ENCODE data around the gene TMEM151B. TPM values are rescaled to one million over a fixed set of nuclear protein-coding genes. Genes with fewer than 3 reads are reported as not detected.

The TMEM151B gene
- total and polyA plus RNA-seq, 9 of the 15 experiments (the other 6 are each of a cell fraction or from before 2014, with no cell fraction given): not detected

DNA sequence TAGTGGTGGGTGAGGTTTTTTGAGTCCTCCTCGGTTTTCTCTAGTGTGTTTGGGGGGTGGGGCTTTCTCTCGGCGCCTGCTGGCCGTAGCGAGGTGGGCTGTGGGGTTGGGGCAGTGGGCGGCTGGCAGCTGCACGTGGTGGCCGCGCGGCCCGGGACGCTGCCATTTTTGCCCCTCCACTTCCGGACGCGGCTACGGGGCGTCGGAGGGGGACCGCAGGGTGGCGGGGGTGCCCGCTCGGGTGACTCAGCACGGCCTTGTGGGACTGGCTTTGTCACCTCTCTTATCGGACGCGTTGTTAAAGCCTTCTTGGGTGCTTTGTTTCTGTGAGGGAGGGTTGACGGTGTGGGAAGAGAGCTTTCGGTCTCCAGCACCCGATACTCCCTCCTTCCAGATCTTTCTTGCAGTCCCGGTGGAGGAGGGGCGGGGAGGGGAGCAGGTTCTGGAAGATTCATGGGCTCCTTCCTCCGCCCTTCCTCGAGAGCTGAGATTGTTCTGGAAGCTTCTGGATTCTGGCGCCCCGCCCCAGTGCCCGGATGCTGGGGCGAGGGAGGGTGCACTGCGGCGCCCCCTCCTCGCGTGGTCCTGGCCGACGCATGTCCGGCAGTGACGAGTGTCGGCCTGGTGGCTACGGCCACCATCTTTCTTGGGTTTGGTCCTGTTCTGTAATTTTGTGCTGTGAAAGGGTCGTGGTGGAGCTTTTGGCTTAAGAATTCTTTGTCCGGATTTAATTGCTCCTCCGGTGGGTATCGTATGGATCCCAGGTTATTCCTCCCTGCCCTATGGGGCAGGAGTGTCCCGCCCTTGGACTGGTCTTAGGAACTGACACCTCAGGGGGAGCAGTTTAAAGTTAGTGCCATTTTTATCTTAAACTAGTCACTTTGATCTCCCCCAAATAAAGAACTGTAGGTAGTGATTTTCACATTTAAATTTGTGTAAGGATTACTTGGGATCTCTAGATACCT, 22.6 kb upstream of the TMEM151B start (continued):
- TF ChIP-seq NR2C2 (CRISPR knock-in tag; IDR thresholded peaks at IDR 0.05) (no peak; the same call in 1 of the 2 replicates), NR2C2 (tag; IDR thresholded peaks at IDR 0.05) (peak; percentile 62; the same call in 1 of the 2 replicates), ZBTB17 (CRISPR knock-in tag; IDR thresholded peaks at IDR 0.05) (peak; percentile 86), ETS2 (tag; IDR thresholded peaks at IDR 0.05; ENCODE audit: borderline replicate concordance, poor library complexity, severe bottlenecking) (no peak), ZNF77 (CRISPR knock-in tag; IDR thresholded peaks at IDR 0.05) (no peak), ZNF511 (CRISPR knock-in tag; IDR thresholded peaks at IDR 0.05) (peak; percentile 5; the same call in 1 of the 2 replicates), GABPA (tag; conservative IDR thresholded peaks at IDR 0.05; ENCODE audit: low read depth) (peak; percentile 93), PHB2 (IDR thresholded peaks at IDR 0.05; ENCODE audit: low read depth) (no peak), CHCHD3 (CRISPR knock-in tag; IDR thresholded peaks at IDR 0.05) (no peak), PATZ1 (CRISPR knock-in tag; IDR thresholded peaks at IDR 0.05; ENCODE audit: borderline replicate concordance) (no peak; the same call in 1 of the 2 replicates), KDM4B (IDR thresholded peaks at IDR 0.05; ENCODE audit: borderline replicate concordance in 2 of 2, low read depth in 1 of 2) (peak in 1 of 2 experiments; percentile 69; a peak in 1 of 4 replicates), MTA2 (IDR thresholded peaks at IDR 0.05; ENCODE audit: low read depth) (no peak), BRF1 (IDR thresholded peaks at IDR 0.05; ENCODE audit: borderline replicate concordance, extremely low read depth, insufficient read length) (no peak)

Data from K562 (cell line).